ENCODE measurements around the gene SLC6A18.

GRCh38 chr5:1243487-1244130 lies 18.4 kb downstream of the SLC6A18 start:
- TF ChIP-seq CTCF (IDR thresholded peaks at IDR 0.05; ENCODE audit: insufficient read depth, low read depth, low read length) (no peak), EZH2 (IDR thresholded peaks at IDR 0.05; ENCODE audit: insufficient read depth, low read length) (no peak)
